ENCODE results near the gene CTU2.

Gene CTU2

DNA sequence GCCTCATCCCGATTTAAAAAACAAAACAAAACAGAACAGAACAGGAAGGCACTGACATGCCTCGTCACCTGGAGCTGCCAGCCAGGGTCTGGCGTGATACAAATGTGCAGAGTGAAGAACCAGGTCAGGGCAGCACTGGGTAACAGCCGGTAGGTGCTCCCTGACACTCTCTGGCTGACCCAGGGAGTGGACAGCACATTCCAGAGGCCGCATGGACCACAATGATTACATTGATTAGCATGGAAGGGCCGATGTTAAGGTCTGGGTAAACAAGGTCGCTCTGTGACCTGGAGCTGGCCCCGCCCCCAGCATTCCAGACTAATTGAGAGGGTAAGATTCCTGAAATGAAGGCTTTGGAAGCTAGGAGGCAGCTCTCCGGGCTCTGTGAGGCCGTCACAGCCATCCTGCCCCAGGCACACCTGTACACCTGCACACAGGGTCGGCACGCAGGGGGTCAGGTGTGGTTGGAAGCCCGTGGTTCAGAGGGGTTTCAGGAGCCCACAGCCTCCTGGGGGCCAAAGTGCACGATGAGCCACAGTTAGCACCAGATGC lies 57.3 kb downstream of the CTU2 start:
- TF ChIP-seq GATA2 (IDR thresholded peaks at IDR 0.05; ENCODE audit: low read depth, low read length) (no peak), GATA3 (IDR thresholded peaks at IDR 0.05; ENCODE audit: low read depth, low read length) (no peak)

DNA sequence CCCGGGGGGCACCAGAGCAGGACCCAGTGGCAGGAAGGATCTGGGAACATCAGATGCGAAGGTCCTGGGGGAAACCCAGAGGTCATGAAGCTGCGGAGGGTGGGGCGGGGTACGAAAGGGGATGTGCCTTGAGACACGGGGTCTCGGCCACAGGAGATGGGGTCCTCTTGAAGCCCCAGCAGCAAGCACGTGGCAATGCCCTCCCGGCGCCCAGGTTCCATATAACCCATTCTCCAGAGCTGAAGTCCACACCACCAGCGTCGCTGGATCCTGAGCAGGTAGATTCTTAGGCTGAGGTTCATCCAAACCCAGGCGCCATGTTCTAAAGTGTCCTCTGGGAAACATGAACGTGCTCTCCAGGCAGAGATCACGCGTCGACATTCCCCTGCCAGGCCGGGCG lies 57.8 kb downstream of the CTU2 start:
- no peak for TF ChIP-seq GATA2 (IDR thresholded peaks at IDR 0.05; ENCODE audit: low read depth, low read length)
- TF ChIP-seq GATA3 (IDR thresholded peaks at IDR 0.05; ENCODE audit: low read depth, low read length), result no peak

GRCh38 chr16:88764913-88765349 lies 58.6 kb downstream of the CTU2 start:
- TF ChIP-seq GATA3 (IDR thresholded peaks at IDR 0.05; ENCODE audit: low read depth, low read length) (no peak), GATA2 (IDR thresholded peaks at IDR 0.05; ENCODE audit: low read depth, low read length) (no peak)

All from SH-SY5Y (cell line).